Trophoblast cell (in vitro differentiated cells and primary cell): ENCODE data around the gene PSPC1.
A peak's percentile ranks its signal among the peaks of the same experiment; 100 is the strongest.

Source experiments
- DNase-seq, 2 donors: peaks; one replicate each; pipeline ENCODE4 v3.0.0-alpha.2; 2016
- H2AFZ ChIP-seq: 2 replicates; pipeline ENCODE4 v1.6.1; 2013; ENCODE audit warnings: low read length, moderate library complexity, mild to moderate bottlenecking; ENCODE audit not compliant: insufficient read depth, poor library complexity
- H2AK5ac ChIP-seq: 2 replicates; pipeline ENCODE4 v1.6.1; 2013; ENCODE audit warnings: mild to moderate bottlenecking, low read length
- H2BK120ac ChIP-seq: 2 replicates; pipeline ENCODE4 v1.6.1; 2013; ENCODE audit warnings: low read length, mild to moderate bottlenecking, moderate library complexity; ENCODE audit not compliant: insufficient read depth, poor library complexity
- H2BK12ac ChIP-seq: 2 replicates; pipeline ENCODE4 v1.6.1; 2013; ENCODE audit warnings: mild to moderate bottlenecking, low read length, moderate library complexity
- H2BK5ac ChIP-seq: 2 replicates; pipeline ENCODE4 v1.6.1; 2013; ENCODE audit warnings: low read length, low read depth, moderate library complexity, mild to moderate bottlenecking; ENCODE audit not compliant: poor library complexity
- H3K14ac ChIP-seq: 2 replicates; pipeline ENCODE4 v1.6.1; 2013; ENCODE audit warnings: mild to moderate bottlenecking, low read length
- H3K18ac ChIP-seq: 2 replicates; pipeline ENCODE4 v1.6.1; 2013; ENCODE audit warnings: mild to moderate bottlenecking, low read length
- H3K23ac ChIP-seq: 2 replicates; pipeline ENCODE4 v1.6.1; 2013; ENCODE audit warnings: low read length
- H3K27ac ChIP-seq: 2 replicates; pipeline ENCODE4 v1.5.1; 2013; ENCODE audit warnings: low read depth, mild to moderate bottlenecking, inconsistent platforms, low read length, moderate library complexity
- H3K27me3 ChIP-seq: 2 replicates; pipeline ENCODE4 v1.6.1; 2013; ENCODE audit warnings: inconsistent platforms, mild to moderate bottlenecking, low read length, moderate library complexity; ENCODE audit not compliant: insufficient read depth
- H3K36me3 ChIP-seq, 2 experiments: 1 replicate in 1 of 2; 2 replicates in 1 of 2; pipeline ENCODE4 v1.6.1; 2013; ENCODE audit warnings: low read length in 2 of 2, mild to moderate bottlenecking in 2 of 2, moderate library complexity in 1 of 2; ENCODE audit not compliant: insufficient read depth in 2 of 2, control insufficient read depth in 1 of 2
- H3K4ac ChIP-seq: 2 replicates; pipeline ENCODE4 v1.6.1; 2013; ENCODE audit warnings: low read depth, mild to moderate bottlenecking, low read length, moderate library complexity
- H3K4me1 ChIP-seq, 2 experiments: 1 replicate in 1 of 2; 2 replicates in 1 of 2; pipeline ENCODE4 v1.6.1; 2013; ENCODE audit warnings: low read length in 2 of 2, mild to moderate bottlenecking in 2 of 2, moderate library complexity in 1 of 2; ENCODE audit not compliant: insufficient read depth in 2 of 2, control insufficient read depth in 1 of 2
- H3K4me2 ChIP-seq: 2 replicates; pipeline ENCODE4 v1.6.1; 2013; ENCODE audit warnings: inconsistent platforms, mild to moderate bottlenecking, low read length, moderate library complexity
- H3K4me3 ChIP-seq: 2 replicates; pipeline ENCODE4 v1.5.1; 2013; ENCODE audit warnings: mild to moderate bottlenecking, low read depth, low read length, inconsistent platforms
- H3K79me1 ChIP-seq: one replicate; pipeline ENCODE4 v1.6.1; 2013; ENCODE audit warnings: low read length
- H3K79me2 ChIP-seq: 2 replicates; pipeline ENCODE4 v1.6.1; 2013; ENCODE audit warnings: low read length, mild to moderate bottlenecking; ENCODE audit not compliant: control insufficient read depth, insufficient read depth, poor library complexity
- H3K9ac ChIP-seq: 2 replicates; pipeline ENCODE4 v1.6.1; 2013; ENCODE audit warnings: mild to moderate bottlenecking, low read length
- H3K9me3 ChIP-seq: 2 replicates; pipeline ENCODE4 v1.6.1; 2013; ENCODE audit warnings: low read depth, mild to moderate bottlenecking, control low read depth, inconsistent platforms, low read length; ENCODE audit not compliant: insufficient read depth
- H4K12ac ChIP-seq: 2 replicates; pipeline ENCODE4 v1.6.1; 2013; ENCODE audit warnings: low read depth, mild to moderate bottlenecking, low read length, moderate library complexity
- H4K8ac ChIP-seq: 2 replicates; pipeline ENCODE4 v1.6.1; 2013; ENCODE audit warnings: low read depth, mild to moderate bottlenecking, low read length, moderate library complexity
- H4K91ac ChIP-seq: one replicate; pipeline ENCODE4 v1.6.1; 2013; ENCODE audit warnings: low read depth, mild to moderate bottlenecking, low read length, moderate library complexity
- WGBS: extraction: QIAGEN DNeasy Blood & Tissue Kit; methylation state at CpG from one replicate; pipeline ENCODE4 v1.1.7; 2013; ENCODE audit warnings: missing lambda C conversion rate; ENCODE audit not compliant: insufficient read length, insufficient coverage; ENCODE audit errors: extremely low coverage; 5-methylcytosine and 5-hydroxymethylcytosine counted together

Gene PSPC1

GRCh38 chr13:19674898-19675297 is 107.8 kb downstream of the PSPC1 start:
- no peak overlapping the region for H3K4me3 ChIP-seq
- H2BK120ac ChIP-seq = no peak overlapping the region
- H3K79me1 ChIP-seq = no peaks in the 10 kb centered on the region
- no peak overlapping the region for H4K12ac ChIP-seq
- H2AK5ac ChIP-seq = no peak overlapping the region
- no peak overlapping the region for H3K23ac ChIP-seq
- no peak overlapping the region for H2BK12ac ChIP-seq
- H3K9me3 ChIP-seq = no peaks in the 10 kb centered on the region
- H3K18ac ChIP-seq = no peak overlapping the region
- no peaks in the 10 kb centered on the region for H3K4me1 ChIP-seq
- no peak overlapping the region for H3K4ac ChIP-seq
- H3K9ac ChIP-seq = no peak overlapping the region
- H3K27me3 ChIP-seq = no peaks in the 10 kb centered on the region
- H3K79me2 ChIP-seq = no peaks in the 10 kb centered on the region
- H4K8ac ChIP-seq = no peak overlapping the region
- DNase-seq = no peak
- H3K36me3 ChIP-seq = peaks cover 17 to 49% of the 10 kb centered on the region in 2 experiments
- H2BK5ac ChIP-seq = no peak overlapping the region
- H3K14ac ChIP-seq = no peak overlapping the region
- no peak overlapping the region for H3K4me2 ChIP-seq
- no peak overlapping the region for H2AFZ ChIP-seq
- no peak overlapping the region for H3K27ac ChIP-seq
- H4K91ac ChIP-seq = no peak overlapping the region
- no CpG with 5 or more reads among the region's 10 CpGs for WGBS

- Histone ChIP-seq H4K91ac (no peak overlapping the region), H2BK12ac (no peak overlapping the region)
Observed at GRCh38 chr13:19673473-19674430, 109.0 kb downstream of the PSPC1 start.

GRCh38 chr13:19672990-19673389 is 109.8 kb downstream of the PSPC1 start:
- H2AFZ ChIP-seq = no peak overlapping the region
- no peak overlapping the region for H2BK5ac ChIP-seq
- no peak overlapping the region for H3K18ac ChIP-seq
- H3K4me3 ChIP-seq = no peak overlapping the region
- H3K14ac ChIP-seq = no peak overlapping the region
- H4K91ac ChIP-seq = no peak overlapping the region
- H3K4ac ChIP-seq = no peak overlapping the region
- no peak overlapping the region for H2BK120ac ChIP-seq
- no peaks in the 10 kb centered on the region for H3K4me1 ChIP-seq
- no peaks in the 10 kb centered on the region for H3K9me3 ChIP-seq
- no peaks in the 10 kb centered on the region for H3K79me2 ChIP-seq
- WGBS = no CpG with 5 or more reads among the region's 5 CpGs
- H3K79me1 ChIP-seq = no peaks in the 10 kb centered on the region
- H3K4me2 ChIP-seq = no peak overlapping the region
- H3K9ac ChIP-seq = no peak overlapping the region
- H2AK5ac ChIP-seq = no peak overlapping the region
- no peak overlapping the region for H3K23ac ChIP-seq
- DNase-seq = no peak
- no peak overlapping the region for H3K27ac ChIP-seq
- peaks cover 25 to 57% of the 10 kb centered on the region in 2 experiments for H3K36me3 ChIP-seq
- H4K12ac ChIP-seq = no peak overlapping the region
- H2BK12ac ChIP-seq = no peak overlapping the region
- H4K8ac ChIP-seq = no peak overlapping the region
- H3K27me3 ChIP-seq = no peaks in the 10 kb centered on the region

More at GRCh38 chr13:19673473-19674430, 109.0 kb downstream of the PSPC1 start:
- Histone ChIP-seq H3K4me2 (no peak overlapping the region), H3K79me1 (no peaks in the 10 kb centered on the region), H3K27ac (no peak overlapping the region), H2BK120ac (no peak overlapping the region), H2BK5ac (no peak overlapping the region), H2AK5ac (no peak overlapping the region), H3K79me2 (no peaks in the 10 kb centered on the region), H3K4ac (no peak overlapping the region), H3K23ac (peak overlapping the region; percentile 78), H3K18ac (no peak overlapping the region), H3K4me1 (no peaks in the 10 kb centered on the region), H3K36me3 (peaks cover 26 to 55% of the 10 kb centered on the region in 2 experiments), H3K9me3 (no peaks in the 10 kb centered on the region), H3K4me3 (no peak overlapping the region), H3K9ac (peak overlapping the region; percentile 61), H2AFZ (no peak overlapping the region), H4K8ac (no peak overlapping the region), H3K14ac (no peak overlapping the region), H4K12ac (no peak overlapping the region), H3K27me3 (no peaks in the 10 kb centered on the region)
- no peak for DNase-seq
- no CpG with 5 or more reads among the region's 11 CpGs for WGBS

DNA sequence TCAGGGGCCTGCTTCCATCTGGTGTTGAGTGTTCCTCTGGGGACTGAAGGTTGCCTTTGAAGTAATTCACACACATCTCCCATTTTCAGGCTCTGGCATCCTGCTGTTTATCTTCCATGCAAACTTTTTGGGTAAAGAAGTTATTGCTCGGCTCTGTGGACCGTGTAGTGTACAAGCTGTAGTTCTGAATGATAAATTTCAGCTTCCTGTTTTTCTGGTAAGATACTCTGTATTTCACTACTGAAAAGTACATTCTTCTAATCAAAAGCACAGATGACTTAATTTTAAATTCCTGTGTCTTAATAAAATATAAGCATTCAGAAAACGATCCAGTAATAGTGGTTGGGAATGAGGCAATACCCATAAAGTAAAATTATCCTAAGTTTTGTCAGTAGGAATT is 112.6 kb downstream of the PSPC1 start:
- H4K91ac ChIP-seq = no peak overlapping the region
- WGBS = no CpG with 5 or more reads among the region's 3 CpGs

More for the DNA sequence above, 112.6 kb downstream of the PSPC1 start:
- Histone ChIP-seq H3K9me3 (no peaks in the 10 kb centered on the region), H4K8ac (no peak overlapping the region), H3K4me3 (no peak overlapping the region), H2BK5ac (no peak overlapping the region), H3K4me2 (no peak overlapping the region), H3K79me2 (no peaks in the 10 kb centered on the region), H3K27me3 (no peaks in the 10 kb centered on the region), H2BK12ac (no peak overlapping the region), H4K12ac (no peak overlapping the region), H3K18ac (no peak overlapping the region), H2AK5ac (no peak overlapping the region), H2BK120ac (no peak overlapping the region), H3K27ac (no peak overlapping the region), H3K36me3 (peaks cover 39 to 69% of the 10 kb centered on the region in 2 experiments), H3K9ac (no peak overlapping the region), H2AFZ (no peak overlapping the region), H3K4me1 (no peaks in the 10 kb centered on the region), H3K4ac (no peak overlapping the region), H3K23ac (no peak overlapping the region), H3K79me1 (no peaks in the 10 kb centered on the region), H3K14ac (no peak overlapping the region)
- no peak for DNase-seq
